Superior temporal gyrus (tissue), 1 donor: ENCODE measurements around the gene ANKZF1.
A peak's percentile ranks its signal among the peaks of the same experiment; 100 is the strongest.

Experiments used
- DNase-seq: peaks from one replicate; pipeline ENCODE4 v3.0.0-alpha.2; 2016; ENCODE audit errors: extremely low spot score

ANKZF1 gene

DNA sequence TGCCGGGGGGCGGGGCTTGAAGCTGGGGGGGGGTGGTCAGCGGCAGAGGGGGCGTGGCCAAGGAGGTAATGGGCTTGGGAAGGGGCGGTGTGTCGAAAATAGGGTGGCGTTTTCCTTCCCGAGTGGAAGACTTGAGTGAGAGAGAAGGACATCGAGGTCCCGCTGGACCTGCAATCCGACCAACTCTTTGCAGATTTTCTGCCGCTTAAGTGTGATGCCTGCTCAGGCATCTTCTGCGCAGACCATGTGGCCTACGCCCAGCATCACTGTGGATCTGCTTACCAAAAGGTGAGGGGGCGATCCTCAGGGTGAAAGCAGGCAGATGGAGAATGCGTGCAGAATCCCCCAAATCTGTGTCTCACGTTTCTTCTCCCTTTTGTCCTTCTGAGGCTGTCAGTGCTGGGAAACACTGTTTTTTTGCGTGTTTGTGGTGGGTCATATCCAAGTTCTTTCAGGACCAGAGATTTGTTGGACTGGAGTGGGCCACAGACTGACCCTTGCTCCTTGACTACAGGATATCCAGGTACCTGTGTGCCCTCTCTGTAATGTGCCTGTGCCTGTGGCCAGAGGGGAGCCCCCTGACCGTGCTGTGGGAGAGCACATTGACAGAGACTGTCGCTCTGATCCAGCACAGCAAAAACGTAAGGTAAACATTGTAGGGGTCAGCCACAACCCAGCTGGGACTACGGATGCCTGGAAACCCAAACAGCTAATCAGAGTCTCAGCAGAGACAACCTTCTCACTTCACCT is 22.3 kb upstream of the ANKZF1 start:
- DNase-seq = peak; percentile 54

DNA sequence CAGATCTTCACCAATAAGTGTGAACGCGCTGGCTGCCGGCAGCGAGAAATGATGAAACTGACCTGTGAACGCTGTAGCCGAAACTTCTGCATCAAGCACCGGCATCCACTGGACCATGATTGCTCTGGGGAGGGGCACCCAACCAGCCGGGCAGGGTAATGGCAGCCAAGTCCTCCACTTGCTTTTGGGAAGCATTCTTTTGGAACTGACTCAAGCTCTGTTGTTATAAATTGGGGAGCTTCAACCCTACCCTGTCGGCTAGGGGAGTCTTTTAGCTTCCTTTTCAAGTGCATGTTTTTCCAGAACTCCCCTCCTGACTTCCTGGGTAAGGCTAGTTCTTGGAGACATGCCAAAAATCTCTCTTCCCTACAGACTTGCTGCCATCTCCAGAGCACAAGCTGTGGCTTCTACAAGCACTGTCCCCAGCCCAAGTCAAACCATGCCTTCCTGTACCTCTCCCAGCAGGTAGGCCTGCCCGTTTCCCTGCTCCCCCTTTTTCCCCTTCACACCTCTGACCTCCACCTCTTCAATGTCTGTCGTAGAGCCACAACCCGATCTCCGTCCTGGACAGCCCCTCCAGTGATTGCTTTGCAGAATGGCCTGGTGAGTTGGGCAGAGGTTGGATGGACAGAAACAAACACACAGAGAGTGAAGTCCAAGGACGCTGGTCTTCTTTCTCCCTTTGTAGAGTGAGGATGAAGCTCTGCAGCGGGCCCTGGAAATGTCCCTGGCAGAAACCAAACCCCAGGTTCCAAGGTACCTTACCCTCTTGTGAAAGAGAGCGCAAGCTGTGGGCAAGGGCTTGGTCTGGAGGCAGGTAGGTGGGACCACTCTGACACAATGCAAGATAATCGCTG is 21.5 kb upstream of the ANKZF1 start:
- DNase-seq = no peak

- no peak for DNase-seq
Observed at GRCh38 chr2:219209236-219210195, 20.1 kb upstream of the ANKZF1 start.

- DNase-seq = no peak
Observed at GRCh38 chr2:219210196-219210885, 19.3 kb upstream of the ANKZF1 start.

- no peak for DNase-seq
Observed at GRCh38 chr2:219210886-219211362, 18.7 kb upstream of the ANKZF1 start.

GRCh38 chr2:219213026-219213415 is 16.6 kb upstream of the ANKZF1 start:
- no peak for DNase-seq

DNA sequence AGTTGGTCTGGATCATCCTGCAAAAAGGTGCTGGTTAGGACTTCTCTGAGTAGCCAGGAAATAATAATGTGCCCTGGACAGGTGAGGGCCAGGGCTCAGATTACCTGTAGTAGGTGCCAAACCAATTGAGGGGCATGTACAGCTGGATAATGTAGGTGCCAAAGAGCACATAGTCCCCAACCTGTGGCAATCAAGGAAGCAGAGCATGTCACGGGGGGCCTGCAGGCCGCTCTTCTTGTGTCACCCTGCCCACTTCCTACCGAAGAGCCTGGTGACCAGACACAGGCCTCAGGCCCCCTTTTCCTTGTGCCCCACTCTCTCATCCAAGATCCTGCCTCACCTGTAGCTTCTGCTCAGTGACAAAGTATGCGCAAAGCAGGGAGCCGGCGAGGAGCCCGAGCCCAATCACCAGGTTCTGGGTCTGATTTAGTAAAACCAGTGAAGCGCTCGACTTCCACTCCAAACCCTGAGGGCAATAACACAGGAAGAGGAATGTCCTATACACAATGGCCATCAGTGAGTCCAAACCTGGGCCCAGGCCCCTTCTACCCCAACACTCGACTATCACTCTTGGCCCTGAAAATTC is 16.0 kb upstream of the ANKZF1 start:
- DNase-seq = no peak

DNA sequence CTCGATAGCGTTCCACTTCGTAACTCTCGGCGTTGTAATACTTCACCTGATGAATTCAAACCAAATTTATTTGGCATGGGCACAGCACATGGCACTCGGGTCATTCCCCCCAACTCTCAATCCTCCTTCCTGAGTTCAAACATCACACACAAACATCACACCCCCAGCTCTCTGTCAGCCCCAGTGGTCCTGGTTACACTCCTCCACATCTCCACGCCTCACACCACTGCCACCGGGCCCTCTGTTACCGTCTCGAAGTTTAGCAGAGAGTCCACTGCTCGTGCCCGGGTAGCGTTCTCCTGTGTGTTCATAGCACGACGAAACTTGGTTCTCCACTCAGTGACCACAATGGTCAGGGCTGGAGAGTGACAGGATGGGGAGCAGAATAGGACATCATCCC is 15.5 kb upstream of the ANKZF1 start:
- no peak for DNase-seq

DNA sequence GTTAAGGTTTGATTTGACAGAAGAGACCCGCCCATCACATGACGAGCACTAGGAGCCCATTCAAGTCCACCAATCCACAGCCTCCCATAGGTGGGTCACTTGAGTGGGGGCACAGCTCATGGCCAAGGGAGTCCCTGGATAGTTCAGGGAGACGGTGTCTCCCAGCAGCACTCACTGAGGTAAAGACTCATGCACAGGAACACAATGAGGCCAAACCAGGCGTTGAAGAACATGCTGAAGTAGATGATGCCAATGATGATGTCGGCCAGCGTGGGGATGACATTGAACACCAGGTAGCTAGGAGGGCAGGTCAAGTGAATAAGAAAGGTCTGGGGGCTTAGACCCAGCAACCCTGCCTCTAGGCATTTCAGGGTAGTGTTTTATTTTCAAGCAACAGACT is 14.8 kb upstream of the ANKZF1 start:
- DNase-seq = no peak

DNA sequence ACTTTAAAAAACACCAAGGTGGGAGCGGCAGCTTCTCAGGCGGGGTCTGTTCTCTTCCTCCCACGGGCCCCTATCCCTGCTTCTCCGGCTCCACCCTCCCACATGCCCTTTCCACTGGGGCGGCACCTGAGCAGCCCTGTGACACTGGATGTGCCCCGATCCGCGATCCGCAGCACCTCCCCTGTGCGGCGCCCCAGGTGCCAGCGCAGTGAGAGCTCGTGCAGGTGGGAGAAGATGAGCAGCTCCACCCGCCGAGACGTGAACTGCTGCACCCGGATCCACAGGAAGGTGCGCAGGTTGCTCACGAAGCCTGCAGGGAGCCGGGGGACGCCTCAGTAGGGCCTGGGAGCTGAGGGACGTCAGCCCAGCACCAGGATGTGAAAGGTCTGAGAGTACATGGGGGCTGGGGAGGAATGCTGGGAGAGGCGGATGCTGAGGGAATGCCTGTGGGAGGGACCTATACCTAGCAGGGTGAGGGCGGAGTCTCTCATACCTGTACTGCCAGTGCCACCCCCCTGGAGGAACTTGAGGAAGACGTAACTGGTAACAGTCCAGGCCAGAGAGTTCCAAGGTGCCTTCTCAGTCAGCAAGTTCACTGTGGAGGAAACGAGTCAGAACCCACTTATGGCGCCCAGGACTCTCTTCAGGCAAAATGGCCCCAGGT is 13.6 kb upstream of the ANKZF1 start:
- no peak for DNase-seq

DNA sequence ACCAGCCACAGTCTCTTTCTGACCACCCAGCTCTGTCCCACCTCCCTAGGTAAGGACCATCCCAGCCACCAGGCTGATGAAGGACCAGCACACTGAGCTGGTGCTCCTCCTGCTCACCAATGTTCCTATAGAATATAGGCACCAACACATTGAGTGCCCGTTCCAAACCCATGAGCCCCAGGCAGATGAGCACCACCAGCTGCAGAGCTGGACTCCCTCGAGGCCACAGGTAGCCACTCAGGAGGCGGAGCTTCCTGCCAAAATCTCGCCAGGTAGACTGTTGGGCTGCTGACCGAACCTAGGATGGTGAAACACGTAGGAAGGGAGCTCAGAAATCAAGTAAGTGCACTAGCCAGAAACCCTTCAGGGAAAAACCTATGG is 13.1 kb upstream of the ANKZF1 start:
- no peak for DNase-seq

DNA sequence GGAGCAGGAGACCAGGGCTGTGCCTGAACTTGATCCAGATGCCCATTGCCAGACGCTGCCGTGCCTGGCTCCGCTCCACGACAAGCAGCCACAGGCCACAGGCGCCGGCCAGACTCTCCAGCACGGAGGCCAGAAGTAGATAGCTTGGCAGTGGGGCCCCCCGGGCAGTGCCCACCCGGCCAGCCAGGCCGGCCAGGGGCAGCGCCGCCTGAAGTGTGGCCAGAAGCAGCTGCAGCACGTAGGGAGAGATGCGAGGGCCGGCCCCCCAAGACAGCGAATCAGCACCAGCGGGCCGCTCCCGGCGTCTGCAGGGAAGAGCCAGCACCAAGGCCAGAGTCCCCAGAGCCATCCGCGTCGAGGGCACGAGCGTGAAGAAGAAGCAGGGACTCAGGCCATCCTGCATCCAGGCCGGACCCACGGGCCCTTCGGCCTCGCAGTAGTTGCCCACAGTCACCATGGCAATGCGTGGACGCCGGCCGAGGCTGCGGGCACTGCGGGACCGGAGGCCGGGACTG is 11.3 kb upstream of the ANKZF1 start:
- no peak for DNase-seq

- DNase-seq = peak; percentile 97
Observed at GRCh38 chr2:219218732-219219701, 10.6 kb upstream of the ANKZF1 start, which contains the start of gene ABCB6. TSS of gene ABCB6 (minus strand) at chr2:219218958. CDS start at chr2:219218673, 285 bp downstream.

GRCh38 chr2:219219784-219220532 is 9.6 kb upstream of the ANKZF1 start:
- DNase-seq = no peak

DNA sequence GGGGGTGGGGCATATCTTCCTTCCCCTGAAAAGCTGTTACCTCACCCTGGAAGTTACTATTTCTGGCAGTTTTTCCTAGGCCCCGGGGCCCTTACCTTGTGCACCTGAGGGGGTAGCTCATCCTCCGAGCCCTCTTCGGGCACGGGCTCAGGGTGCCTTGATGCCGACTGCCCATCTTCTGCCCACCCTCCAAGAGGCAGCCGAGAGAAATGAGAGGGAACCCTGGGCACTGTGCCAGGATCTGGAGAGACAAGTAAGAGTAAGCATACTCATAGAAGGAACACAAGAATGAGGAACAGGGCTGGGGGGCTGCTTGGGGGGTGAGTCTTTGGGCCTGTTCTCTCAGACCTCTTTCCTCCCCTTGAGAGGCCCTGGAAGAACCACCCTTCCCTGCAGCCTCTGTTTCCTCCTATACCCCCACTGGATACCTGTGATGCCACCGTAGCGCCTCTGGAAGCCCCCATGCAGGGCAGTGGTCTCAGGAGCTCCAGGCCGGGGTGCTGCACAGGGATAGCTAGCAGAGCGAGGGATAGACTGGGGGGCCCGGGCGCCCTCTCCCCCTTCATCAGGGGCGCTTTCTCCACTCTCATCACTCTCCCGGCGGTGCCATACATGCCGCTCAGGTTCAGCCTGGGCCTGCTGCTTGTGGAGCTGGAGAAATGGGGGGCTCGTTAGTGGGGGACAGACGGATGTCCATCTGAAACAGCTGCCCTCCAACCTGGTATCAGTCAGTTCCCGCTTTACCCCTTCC is 8.8 kb upstream of the ANKZF1 start:
- no peak for DNase-seq

GRCh38 chr2:219221957-219222518 is 7.6 kb upstream of the ANKZF1 start:
- DNase-seq = no peak
